ENCODE results near the gene CFAP107.
"Not testable (repeated sequence)": the region's sequence is repeated elsewhere in the genome, so short reads cannot be mapped to it uniquely, and the experiment has no call there.

Gene CFAP107

GRCh38 chr1:12712929-12713328 lies 33.1 kb upstream of the CFAP107 start:
- Histone ChIP-seq H3K4me3 (ENCODE audit: low read depth in 1 of 2, low read length in 1 of 2) (no peak overlapping the region), H3K27me3 (no peaks in the 10 kb centered on the region), H3K27ac (no peak overlapping the region), H3K36me3 (no peaks in the 10 kb centered on the region), H3K9me3 (no peaks in the 10 kb centered on the region), H3K4me1 (ENCODE audit: control insufficient read depth in 1 of 2, insufficient read depth in 1 of 2, low read depth in 1 of 2, low read length in 1 of 2) (peaks cover 93 to 99% of the 10 kb centered on the region in 2 experiments)
- TF ChIP-seq CTCF (IDR thresholded peaks at IDR 0.05): no peak

- Histone ChIP-seq H3K27ac (peak overlapping the region; percentile 76), H3K4me1 (ENCODE audit: control insufficient read depth in 1 of 2, insufficient read depth in 1 of 2, low read depth in 1 of 2, low read length in 1 of 2) (peaks cover 86 to 92% of the 10 kb centered on the region in 2 experiments)
- not testable (repeated sequence) for H3K9me3 ChIP-seq; H3K27me3 ChIP-seq; H3K36me3 ChIP-seq; H3K4me3 ChIP-seq (ENCODE audit: low read depth in 1 of 2, low read length in 1 of 2)
Measured at GRCh38 chr1:12713651-12714050, 32.3 kb upstream of the CFAP107 start.

- Histone ChIP-seq H3K27me3 (no peaks in the 10 kb centered on the region), H3K27ac (peak overlapping the region; percentile 76), H3K4me3 (ENCODE audit: low read depth in 1 of 2, low read length in 1 of 2) (no peak overlapping the region), H3K36me3 (no peaks in the 10 kb centered on the region), H3K4me1 (ENCODE audit: control insufficient read depth in 1 of 2, insufficient read depth in 1 of 2, low read depth in 1 of 2, low read length in 1 of 2) (peaks cover 78 to 80% of the 10 kb centered on the region in 2 experiments), H3K9me3 (no peaks in the 10 kb centered on the region)
- no peak for TF ChIP-seq CTCF (IDR thresholded peaks at IDR 0.05)
Measured at GRCh38 chr1:12714710-12715475, 31.1 kb upstream of the CFAP107 start.

GRCh38 chr1:12715896-12716437 lies 30.0 kb upstream of the CFAP107 start, which contains the start of gene AADACL3:
TSS of gene AADACL3 (plus strand) at chr1:12716110. CDS start at chr1:12716177, 67 bp downstream.
- no peaks in the 10 kb centered on the region for H3K36me3 ChIP-seq
- no peak within 1 kb of the TSS for H3K4me3 ChIP-seq (ENCODE audit: low read depth in 1 of 2, low read length in 1 of 2)
- no peak for TF ChIP-seq CTCF (IDR thresholded peaks at IDR 0.05)

GRCh38 chr1:12717301-12717838 lies 28.6 kb upstream of the CFAP107 start:
- Histone ChIP-seq H3K27ac (no peak overlapping the region), H3K4me3 (ENCODE audit: low read depth in 1 of 2, low read length in 1 of 2) (no peak overlapping the region), H3K9me3 (no peaks in the 10 kb centered on the region), H3K4me1 (ENCODE audit: control insufficient read depth in 1 of 2, insufficient read depth in 1 of 2, low read depth in 1 of 2, low read length in 1 of 2) (peaks cover 65 to 66% of the 10 kb centered on the region in 2 experiments), H3K36me3 (no peaks in the 10 kb centered on the region), H3K27me3 (no peaks in the 10 kb centered on the region)
- no peak for TF ChIP-seq CTCF (IDR thresholded peaks at IDR 0.05)

More at GRCh38 chr1:12715896-12716437, 30.0 kb upstream of the CFAP107 start, which contains the start of gene AADACL3:
- Histone ChIP-seq H3K4me1 (ENCODE audit: control insufficient read depth in 1 of 2, insufficient read depth in 1 of 2, low read depth in 1 of 2, low read length in 1 of 2) (peaks cover 70 to 72% of the 10 kb centered on the region in 2 experiments), H3K27me3 (no peaks in the 10 kb centered on the region), H3K9me3 (no peaks in the 10 kb centered on the region), H3K27ac (peak within 1 kb of the TSS; percentile 76)

- Histone ChIP-seq H3K27me3 (no peaks in the 10 kb centered on the region), H3K36me3 (no peaks in the 10 kb centered on the region), H3K27ac (no peak overlapping the region), H3K4me3 (ENCODE audit: low read depth in 1 of 2, low read length in 1 of 2) (no peak overlapping the region), H3K9me3 (no peaks in the 10 kb centered on the region), H3K4me1 (ENCODE audit: control insufficient read depth in 1 of 2, insufficient read depth in 1 of 2, low read depth in 1 of 2, low read length in 1 of 2) (peaks cover 15 to 16% of the 10 kb centered on the region in 2 experiments)
- no peak for TF ChIP-seq CTCF (IDR thresholded peaks at IDR 0.05)
Measured at GRCh38 chr1:12722626-12723025, 23.4 kb upstream of the CFAP107 start.
